ENCODE measurements around the gene VSTM4. TPM values are rescaled to one million over a fixed set of nuclear protein-coding genes. Genes with fewer than 3 reads are reported as not detected.
A peak's percentile ranks its signal among the peaks of the same experiment; 100 is the strongest.

Gene VSTM4
- total RNA-seq, 1 experiment from 2014 or later, result 0.72 TPM

DNA sequence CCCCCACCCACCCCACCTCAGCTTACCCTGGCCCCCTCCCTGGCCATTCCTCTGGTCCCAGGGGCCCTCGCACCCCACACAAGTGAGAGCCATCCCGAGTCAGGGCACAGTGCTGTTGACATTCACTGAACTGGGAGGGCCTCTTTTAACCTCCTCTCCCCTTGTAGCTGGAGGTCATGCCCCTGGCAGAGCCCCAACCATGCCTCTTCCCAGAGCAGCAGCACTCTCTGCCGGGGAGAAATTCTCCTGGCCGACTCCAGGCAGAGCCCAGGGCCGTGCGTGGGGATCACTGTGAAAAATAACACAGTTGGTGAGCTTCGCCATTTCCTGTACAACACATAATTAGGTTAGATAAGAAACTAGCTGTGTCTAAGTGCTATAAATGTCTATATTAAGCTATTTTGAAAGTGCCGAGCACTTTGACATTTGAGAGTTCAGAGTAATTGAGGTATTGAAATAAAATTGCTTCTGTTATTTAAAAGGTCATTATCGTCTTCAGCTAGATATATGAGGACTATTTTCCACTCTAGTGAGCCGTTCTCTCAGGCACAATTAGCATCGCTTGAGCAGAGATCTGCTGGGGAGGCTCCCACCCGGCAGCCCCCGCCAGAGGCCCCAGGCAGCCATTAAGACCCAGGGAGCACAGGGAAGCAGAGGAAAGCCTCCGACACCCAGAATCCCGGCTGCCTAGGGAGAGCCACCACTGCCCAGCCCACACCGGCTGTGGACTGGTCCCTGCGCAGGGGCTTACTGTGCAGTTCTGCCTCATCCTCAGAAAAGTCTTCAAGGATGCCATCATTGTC, 113.3 kb downstream of the VSTM4 start (continued):
- TF ChIP-seq, protein P1, sequence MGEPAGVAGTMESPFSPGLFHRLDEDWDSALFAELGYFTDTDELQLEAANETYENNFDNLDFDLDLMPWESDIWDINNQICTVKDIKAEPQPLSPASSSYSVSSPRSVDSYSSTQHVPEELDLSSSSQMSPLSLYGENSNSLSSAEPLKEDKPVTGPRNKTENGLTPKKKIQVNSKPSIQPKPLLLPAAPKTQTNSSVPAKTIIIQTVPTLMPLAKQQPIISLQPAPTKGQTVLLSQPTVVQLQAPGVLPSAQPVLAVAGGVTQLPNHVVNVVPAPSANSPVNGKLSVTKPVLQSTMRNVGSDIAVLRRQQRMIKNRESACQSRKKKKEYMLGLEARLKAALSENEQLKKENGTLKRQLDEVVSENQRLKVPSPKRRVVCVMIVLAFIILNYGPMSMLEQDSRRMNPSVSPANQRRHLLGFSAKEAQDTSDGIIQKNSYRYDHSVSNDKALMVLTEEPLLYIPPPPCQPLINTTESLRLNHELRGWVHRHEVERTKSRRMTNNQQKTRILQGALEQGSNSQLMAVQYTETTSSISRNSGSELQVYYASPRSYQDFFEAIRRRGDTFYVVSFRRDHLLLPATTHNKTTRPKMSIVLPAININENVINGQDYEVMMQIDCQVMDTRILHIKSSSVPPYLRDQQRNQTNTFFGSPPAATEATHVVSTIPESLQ (CRISPR knock-in tag; IDR thresholded peaks at IDR 0.05), result no peak
- TF ChIP-seq ZBTB21 (CRISPR knock-in tag; IDR thresholded peaks at IDR 0.05; ENCODE audit: borderline replicate concordance), result no peak
- TF ChIP-seq NR1H2 (CRISPR knock-in tag; IDR thresholded peaks at IDR 0.05), result no peak
- TF ChIP-seq PRRX2 (CRISPR knock-in tag; IDR thresholded peaks at IDR 0.05), result no peak
- TF ChIP-seq, protein P2, sequence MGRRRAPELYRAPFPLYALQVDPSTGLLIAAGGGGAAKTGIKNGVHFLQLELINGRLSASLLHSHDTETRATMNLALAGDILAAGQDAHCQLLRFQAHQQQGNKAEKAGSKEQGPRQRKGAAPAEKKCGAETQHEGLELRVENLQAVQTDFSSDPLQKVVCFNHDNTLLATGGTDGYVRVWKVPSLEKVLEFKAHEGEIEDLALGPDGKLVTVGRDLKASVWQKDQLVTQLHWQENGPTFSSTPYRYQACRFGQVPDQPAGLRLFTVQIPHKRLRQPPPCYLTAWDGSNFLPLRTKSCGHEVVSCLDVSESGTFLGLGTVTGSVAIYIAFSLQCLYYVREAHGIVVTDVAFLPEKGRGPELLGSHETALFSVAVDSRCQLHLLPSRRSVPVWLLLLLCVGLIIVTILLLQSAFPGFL (CRISPR knock-in tag; IDR thresholded peaks at IDR 0.05; ENCODE audit: borderline replicate concordance), result no peak
- TF ChIP-seq KAT7 (CRISPR knock-in tag; IDR thresholded peaks at IDR 0.05; ENCODE audit: borderline replicate concordance), result no peak

DNA sequence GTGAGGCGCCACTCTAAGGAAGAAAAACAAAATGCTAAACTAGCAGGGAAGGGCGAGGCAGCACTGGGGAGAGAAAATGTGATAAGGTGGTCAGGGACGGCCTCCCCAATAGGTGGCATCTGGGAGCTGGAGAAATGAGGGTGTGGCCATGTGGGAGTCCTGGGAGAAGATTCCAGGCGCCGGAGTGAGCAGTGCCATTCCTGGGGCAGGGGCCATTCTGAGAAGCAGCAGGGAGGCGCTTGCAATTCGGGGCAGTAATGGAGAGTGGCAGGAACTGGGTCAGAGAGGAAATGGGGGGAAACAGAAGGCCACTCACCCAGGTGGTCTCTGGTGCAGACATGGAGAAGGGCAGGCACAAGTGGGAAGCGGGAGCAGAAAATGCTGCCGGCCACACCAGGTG, 113.9 kb downstream of the VSTM4 start:
- ChIA-PET CTCF (interaction anchor here (0.6 to 1.5 kb wide), 8 partner anchors 12 to 518 kb away, joined by 3 to 9 read pairs (median 4); no protein-coding TSS in a partner anchor), POLR2A (interaction anchor here (0.6 kb wide), 1 partner anchor 105 kb away, joined by 3 read pairs; no protein-coding TSS in a partner anchor)
- H3K27ac Mint-ChIP-seq, result no peak overlapping the region
- TF ChIP-seq, protein P3, sequence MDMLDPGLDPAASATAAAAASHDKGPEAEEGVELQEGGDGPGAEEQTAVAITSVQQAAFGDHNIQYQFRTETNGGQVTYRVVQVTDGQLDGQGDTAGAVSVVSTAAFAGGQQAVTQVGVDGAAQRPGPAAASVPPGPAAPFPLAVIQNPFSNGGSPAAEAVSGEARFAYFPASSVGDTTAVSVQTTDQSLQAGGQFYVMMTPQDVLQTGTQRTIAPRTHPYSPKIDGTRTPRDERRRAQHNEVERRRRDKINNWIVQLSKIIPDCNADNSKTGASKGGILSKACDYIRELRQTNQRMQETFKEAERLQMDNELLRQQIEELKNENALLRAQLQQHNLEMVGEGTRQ (CRISPR knock-in tag; IDR thresholded peaks at IDR 0.05), result no peak
- TF ChIP-seq, protein P4, sequence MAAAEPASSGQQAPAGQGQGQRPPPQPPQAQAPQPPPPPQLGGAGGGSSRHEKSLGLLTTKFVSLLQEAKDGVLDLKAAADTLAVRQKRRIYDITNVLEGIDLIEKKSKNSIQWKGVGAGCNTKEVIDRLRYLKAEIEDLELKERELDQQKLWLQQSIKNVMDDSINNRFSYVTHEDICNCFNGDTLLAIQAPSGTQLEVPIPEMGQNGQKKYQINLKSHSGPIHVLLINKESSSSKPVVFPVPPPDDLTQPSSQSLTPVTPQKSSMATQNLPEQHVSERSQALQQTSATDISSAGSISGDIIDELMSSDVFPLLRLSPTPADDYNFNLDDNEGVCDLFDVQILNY (CRISPR knock-in tag; IDR thresholded peaks at IDR 0.05), result no peak
- no peak for TF ChIP-seq SMAD4 (CRISPR knock-in tag; IDR thresholded peaks at IDR 0.05)
- TF ChIP-seq, protein P5, sequence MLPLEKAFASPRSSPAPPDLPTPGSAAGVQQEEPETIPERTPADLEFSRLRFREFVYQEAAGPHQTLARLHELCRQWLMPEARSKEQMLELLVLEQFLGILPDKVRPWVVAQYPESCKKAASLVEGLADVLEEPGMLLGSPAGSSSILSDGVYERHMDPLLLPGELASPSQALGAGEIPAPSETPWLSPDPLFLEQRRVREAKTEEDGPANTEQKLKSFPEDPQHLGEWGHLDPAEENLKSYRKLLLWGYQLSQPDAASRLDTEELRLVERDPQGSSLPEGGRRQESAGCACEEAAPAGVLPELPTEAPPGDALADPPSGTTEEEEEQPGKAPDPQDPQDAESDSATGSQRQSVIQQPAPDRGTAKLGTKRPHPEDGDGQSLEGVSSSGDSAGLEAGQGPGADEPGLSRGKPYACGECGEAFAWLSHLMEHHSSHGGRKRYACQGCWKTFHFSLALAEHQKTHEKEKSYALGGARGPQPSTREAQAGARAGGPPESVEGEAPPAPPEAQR (CRISPR knock-in tag; IDR thresholded peaks at IDR 0.05), result no peak
- TF ChIP-seq SOX15 (CRISPR knock-in tag; IDR thresholded peaks at IDR 0.05), result no peak
- no peak for TF ChIP-seq RORB (CRISPR knock-in tag; IDR thresholded peaks at IDR 0.05)
- TF ChIP-seq, protein P6, sequence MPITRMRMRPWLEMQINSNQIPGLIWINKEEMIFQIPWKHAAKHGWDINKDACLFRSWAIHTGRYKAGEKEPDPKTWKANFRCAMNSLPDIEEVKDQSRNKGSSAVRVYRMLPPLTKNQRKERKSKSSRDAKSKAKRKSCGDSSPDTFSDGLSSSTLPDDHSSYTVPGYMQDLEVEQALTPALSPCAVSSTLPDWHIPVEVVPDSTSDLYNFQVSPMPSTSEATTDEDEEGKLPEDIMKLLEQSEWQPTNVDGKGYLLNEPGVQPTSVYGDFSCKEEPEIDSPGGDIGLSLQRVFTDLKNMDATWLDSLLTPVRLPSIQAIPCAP (CRISPR knock-in tag; IDR thresholded peaks at IDR 0.05), result no peak
- TF ChIP-seq TEAD1 (CRISPR knock-in tag; IDR thresholded peaks at IDR 0.05), result peak; percentile 52; the same call in 1 of the 2 replicates
- ATAC-seq, result peak; percentile 98
- peaks cover 13% of the 10 kb centered on the region for H3K4me1 Mint-ChIP-seq
- H3K27me3 Mint-ChIP-seq (ENCODE audit: low read depth), result no peaks in the 10 kb centered on the region
- H3K9me3 Mint-ChIP-seq, result peaks cover 8% of the 10 kb centered on the region
- H3K36me3 Mint-ChIP-seq, result no peaks in the 10 kb centered on the region; the same call in 1 of the 2 replicates
- DNase-seq (ENCODE audit: low spot score), result peak; percentile 65
- H3K4me3 Mint-ChIP-seq, result no peak overlapping the region

Measured in WTC11 (cell line).